ENCODE data around the gene SP110.

DNA sequence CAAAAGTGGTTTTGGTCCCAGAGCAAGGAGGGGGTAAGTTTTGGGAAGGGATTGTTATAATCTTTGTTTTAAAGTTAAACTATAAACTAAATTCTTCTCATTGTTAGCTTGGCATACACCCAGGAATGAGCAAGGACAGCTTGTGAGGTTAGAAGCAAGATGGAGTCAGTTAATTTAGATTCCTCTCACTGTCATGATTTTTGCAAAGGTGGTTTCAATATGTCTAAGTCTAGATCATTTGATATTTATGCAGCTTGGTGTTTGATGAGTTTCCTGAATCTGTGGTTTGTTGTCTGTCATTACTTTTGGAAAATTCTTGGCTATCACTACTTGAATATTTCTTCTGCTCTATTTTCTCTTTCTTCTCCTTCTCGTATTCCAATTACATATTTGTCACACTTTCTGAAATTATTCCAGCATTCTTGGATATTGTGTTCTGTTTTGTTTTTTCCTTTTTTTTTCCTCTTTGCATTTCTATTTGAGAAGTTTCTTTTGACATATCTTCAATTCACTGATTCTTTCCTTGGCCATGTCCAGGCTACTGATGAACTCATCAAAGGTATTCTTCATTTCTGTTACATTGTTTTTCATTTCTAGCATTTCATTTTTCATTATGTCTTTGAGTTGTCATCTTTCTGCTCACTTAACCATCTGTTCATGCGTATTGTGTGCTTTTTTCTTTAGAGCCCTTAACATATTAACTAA is 10.9 kb upstream of the SP110 start:
- TF ChIP-seq, protein P1, sequence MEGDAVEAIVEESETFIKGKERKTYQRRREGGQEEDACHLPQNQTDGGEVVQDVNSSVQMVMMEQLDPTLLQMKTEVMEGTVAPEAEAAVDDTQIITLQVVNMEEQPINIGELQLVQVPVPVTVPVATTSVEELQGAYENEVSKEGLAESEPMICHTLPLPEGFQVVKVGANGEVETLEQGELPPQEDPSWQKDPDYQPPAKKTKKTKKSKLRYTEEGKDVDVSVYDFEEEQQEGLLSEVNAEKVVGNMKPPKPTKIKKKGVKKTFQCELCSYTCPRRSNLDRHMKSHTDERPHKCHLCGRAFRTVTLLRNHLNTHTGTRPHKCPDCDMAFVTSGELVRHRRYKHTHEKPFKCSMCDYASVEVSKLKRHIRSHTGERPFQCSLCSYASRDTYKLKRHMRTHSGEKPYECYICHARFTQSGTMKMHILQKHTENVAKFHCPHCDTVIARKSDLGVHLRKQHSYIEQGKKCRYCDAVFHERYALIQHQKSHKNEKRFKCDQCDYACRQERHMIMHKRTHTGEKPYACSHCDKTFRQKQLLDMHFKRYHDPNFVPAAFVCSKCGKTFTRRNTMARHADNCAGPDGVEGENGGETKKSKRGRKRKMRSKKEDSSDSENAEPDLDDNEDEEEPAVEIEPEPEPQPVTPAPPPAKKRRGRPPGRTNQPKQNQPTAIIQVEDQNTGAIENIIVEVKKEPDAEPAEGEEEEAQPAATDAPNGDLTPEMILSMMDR (IDR thresholded peaks at IDR 0.05): no peak
- no peak for TF ChIP-seq POLR2A (IDR thresholded peaks at IDR 0.05)
